Stimulated activated CD4-positive, alpha-beta T cell treated with anti-CD3 and anti-CD28 coated beads, Interleukin-15, amount 100 ng/mL, for 24 hours (primary cell): ENCODE data around the gene ABL1.

Source experiments
- DNase-seq: peaks from one replicate; pipeline ENCODE4 v3.0.0-alpha.2; 2020

The ABL1 gene

GRCh38 chr9:130872912-130873503, 38.0 kb downstream of the ABL1 start:
- no peak for DNase-seq

DNA sequence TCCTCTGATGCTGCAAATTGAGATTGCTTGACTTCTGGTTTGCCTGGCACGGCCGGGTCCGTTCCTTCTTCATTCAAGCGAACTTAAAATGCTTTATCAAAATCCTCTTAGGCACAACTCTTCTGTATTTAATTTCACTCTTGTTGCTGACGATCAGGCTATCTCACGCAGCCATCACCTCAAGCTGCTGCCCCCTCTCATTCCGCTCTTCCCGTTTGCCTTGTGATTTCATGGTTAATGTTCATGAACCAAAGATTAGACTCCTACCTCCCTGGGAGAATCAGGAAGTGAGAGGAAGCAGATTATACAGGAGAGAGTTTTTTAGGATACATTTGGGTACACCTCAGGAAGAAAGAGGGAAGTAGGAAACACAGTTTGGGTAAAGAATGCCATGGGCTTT, 38.9 kb downstream of the ABL1 start:
- no peak for DNase-seq

DNA sequence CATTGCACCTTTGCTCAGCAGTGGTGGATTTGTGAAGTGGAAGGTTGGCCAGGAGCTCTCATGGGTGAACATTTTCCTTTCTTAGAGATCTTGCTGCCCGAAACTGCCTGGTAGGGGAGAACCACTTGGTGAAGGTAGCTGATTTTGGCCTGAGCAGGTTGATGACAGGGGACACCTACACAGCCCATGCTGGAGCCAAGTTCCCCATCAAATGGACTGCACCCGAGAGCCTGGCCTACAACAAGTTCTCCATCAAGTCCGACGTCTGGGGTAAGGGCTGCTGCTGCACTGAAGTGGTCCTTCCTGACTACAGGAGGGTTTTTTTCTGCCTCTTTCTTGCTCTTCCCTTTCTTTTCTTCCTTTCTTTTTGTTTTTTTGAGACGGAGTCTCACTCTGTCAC, 39.7 kb downstream of the ABL1 start:
- no peak for DNase-seq

DNA sequence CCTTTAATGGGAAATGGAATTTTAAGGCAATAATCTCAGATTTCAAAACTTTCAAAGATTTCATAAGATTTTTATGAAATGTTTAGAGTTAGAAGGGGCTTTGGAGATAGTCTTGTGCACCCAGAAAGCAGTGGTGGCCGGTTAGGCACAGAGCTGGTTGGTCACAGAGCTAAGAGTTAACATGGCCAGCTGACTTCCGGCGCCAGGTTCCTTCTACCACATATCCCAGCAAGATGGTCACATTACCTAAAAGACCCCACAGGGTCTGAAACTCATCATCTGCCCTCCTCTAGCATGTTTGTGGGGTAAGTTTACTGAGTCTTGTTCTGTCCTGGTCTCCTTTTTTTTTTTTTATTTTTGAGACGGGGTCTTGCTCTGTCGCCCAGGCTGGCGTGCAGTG, 42.2 kb downstream of the ABL1 start:
- no peak for DNase-seq

DNA sequence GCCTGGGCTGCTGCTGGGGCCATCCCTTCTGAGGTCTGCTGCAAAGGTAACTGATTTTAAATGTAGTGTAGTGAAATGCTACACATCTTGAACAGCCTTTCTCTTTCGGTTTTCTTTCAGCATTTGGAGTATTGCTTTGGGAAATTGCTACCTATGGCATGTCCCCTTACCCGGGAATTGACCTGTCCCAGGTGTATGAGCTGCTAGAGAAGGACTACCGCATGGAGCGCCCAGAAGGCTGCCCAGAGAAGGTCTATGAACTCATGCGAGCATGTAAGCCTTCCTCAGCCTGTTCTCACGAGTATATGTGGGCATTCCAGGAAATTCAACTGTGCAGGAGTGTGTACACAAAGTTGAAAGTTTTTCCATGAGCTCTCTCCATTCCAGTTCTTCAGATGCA, 43.2 kb downstream of the ABL1 start:
- no peak for DNase-seq

DNA sequence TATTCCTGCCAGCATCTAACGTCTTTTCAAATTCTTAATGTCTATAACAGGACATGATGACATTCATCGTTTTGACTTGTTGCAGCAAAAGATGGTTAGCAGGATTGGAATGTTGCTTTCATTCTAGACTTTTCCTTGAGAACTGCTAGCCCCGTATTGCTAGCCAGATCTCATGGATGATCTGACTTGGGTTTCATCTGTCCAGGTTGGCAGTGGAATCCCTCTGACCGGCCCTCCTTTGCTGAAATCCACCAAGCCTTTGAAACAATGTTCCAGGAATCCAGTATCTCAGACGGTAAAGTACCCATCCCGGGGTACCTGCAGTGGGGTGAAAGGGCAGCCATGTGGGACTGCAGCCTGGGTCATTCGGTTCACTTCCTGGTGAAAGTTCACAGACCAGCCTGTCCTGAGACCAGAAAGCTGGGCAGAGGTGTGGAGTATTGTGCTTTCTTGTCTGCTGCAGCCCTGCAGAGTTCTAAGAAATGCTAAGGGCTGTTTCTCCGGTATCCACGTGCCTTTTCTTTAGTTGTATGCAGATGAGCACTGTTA, 44.9 kb downstream of the ABL1 start:
- no peak for DNase-seq

DNA sequence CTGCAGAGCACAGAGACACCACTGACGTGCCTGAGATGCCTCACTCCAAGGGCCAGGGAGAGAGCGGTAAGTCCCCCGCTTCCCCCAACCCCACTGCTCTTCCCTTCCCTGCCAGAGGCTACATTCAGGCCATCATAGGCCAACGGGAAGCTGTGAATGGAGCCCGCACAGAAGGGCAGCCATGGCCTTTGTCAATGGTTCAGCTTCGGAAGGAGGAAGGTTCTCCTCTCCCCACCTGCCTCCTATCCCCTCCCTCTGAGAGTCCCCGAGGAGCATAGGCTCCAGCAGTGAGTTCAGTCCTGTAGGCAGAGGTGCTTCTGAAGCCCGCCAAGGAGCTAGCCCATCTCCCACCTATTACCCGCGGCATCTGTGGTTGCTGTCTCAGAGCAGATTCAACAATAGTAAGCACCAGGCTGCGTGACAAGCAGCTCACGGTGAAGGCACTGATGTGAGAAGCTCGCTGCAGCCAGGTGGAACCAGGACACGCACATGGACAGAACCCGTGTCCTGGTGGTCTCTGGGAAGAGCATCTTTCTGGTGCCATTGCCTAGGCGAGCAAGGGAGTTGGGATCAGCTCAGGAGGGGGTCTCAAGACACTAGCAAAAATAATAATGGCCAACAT, 45.7 kb downstream of the ABL1 start:
- DNase-seq: no peak

DNA sequence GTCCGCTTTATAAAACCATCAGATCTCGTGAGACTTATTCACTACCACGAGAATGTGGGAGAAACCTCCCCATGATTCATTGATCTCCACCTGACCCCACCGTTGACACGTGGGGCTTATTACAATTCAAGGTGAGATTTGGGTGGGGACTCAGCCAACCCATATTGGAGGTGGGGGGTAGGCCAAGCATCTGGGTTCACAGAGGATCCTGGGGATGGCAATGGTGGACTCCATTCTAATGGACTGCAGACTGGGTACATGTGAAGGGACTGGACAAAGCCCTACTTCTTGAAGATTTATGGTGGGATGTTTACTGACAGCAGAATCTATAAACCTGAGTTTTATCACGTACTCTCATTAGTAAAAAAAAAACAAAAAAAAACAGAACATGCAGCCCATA, 46.5 kb downstream of the ABL1 start:
- no peak for DNase-seq

DNA sequence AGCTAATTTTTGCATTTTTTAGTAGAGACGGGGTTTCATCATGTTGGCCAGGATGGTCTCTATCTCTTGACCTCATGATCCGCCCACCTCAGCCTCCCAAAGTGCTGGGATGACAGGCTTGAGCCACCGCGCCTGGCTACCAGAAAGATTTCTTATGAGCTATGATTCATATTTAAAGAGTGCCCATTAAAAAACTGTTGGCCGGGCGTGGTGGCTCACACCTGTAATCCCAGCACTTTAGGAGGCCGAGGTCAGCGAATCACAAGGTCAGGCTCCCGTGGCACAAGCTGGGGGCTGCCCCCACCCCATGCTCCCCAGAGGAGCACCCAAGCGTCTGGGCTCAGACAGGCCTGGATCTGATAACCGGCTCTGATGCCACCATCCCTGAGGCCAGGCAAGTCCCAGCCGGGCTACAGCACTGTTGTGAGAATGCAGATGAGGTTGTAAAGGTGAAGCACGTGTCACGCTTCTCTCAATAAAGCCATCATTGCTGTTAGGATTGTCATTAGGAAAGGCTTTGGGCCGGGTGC, 47.7 kb downstream of the ABL1 start:
- no peak for DNase-seq

GRCh38 chr9:130883479-130883878, 48.4 kb downstream of the ABL1 start:
- no peak for DNase-seq

- DNase-seq: no peak
These were observed 49.1 kb downstream of the ABL1 start for GRCh38 chr9:130884111-130884531.

DNA sequence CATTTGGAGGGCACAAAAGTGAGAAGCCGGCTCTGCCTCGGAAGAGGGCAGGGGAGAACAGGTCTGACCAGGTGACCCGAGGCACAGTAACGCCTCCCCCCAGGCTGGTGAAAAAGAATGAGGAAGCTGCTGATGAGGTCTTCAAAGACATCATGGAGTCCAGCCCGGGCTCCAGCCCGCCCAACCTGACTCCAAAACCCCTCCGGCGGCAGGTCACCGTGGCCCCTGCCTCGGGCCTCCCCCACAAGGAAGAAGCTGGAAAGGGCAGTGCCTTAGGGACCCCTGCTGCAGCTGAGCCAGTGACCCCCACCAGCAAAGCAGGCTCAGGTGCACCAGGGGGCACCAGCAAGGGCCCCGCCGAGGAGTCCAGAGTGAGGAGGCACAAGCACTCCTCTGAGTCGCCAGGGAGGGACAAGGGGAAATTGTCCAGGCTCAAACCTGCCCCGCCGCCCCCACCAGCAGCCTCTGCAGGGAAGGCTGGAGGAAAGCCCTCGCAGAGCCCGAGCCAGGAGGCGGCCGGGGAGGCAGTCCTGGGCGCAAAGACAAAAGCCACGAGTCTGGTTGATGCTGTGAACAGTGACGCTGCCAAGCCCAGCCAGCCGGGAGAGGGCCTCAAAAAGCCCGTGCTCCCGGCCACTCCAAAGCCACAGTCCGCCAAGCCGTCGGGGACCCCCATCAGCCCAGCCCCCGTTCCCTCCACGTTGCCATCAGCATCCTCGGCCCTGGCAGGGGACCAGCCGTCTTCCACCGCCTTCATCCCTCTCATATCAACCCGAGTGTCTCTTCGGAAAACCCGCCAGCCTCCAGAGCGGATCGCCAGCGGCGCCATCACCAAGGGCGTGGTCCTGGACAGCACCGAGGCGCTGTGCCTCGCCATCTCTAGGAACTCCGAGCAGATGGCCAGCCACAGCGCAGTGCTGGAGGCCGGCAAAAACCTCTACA, 49.8 kb downstream of the ABL1 start:
- DNase-seq: no peak

- no peak for DNase-seq
These were observed 50.7 kb downstream of the ABL1 start for GRCh38 chr9:130885484-130886375.

GRCh38 chr9:130886981-130887380, 51.9 kb downstream of the ABL1 start:
- DNase-seq: no peak

DNA sequence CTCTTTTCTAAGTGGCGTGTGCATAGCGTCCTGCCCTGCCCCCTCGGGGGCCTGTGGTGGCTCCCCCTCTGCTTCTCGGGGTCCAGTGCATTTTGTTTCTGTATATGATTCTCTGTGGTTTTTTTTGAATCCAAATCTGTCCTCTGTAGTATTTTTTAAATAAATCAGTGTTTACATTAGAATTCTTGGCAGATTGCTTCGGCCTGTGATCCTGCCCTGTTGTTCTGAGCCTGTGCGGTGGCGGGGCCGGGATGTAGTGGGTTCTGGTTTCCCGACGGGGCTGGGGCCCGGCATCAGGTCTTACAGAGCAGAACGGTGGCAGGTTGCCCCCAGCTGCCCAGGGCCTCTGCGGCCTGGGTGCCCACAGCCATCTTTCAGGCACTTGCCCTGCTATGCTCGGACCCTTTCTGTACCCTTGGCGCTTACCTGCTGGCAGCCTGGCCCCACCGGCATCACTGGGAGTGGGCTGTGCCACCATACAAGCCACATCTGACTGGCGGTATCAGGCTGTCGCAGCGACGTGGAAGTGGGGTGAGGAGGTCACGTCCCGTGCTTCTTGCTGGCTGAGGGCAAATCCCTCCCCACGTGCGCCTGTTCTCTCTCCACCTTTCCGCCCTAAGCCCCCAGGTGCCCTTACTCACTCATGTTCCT, 52.6 kb downstream of the ABL1 start:
- DNase-seq: no peak

DNA sequence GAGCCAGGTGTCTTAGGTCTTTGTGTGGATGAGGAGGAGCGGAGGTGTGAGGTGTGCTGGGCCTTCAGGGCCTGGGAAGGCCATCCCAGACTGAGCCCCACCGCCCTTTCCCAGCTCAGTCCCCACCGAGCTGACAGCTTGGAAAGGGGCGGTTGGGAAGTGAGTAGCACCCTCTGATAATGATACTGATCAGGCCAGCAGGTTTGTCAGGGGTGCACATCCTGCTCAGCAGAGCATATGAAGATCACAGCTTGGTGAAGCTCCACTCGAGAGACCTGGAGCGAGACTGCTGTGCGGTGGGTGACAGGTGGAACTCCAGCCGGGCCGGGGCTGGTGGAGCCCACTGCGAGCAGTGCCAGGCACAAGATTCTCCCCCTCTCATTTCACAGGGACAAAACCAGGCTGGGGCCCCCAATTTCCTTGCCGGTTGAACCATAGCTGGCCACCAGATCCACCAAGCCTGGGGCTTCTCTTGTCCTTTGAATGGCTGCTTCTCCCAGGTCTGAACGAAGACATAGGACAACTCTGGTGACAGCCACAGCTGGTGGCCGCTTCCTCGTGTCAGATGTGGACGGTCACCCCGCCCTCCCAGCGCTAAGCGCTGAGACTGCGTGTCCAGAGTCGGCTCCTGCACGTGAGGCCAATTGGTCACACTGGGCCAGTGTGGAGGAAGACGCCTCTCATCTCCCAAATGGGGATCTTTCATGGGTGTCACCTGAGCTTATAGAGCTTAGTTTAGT, 53.3 kb downstream of the ABL1 start:
- DNase-seq: no peak

- no peak for DNase-seq
These were observed 55.1 kb downstream of the ABL1 start for GRCh38 chr9:130890124-130890523.

DNA sequence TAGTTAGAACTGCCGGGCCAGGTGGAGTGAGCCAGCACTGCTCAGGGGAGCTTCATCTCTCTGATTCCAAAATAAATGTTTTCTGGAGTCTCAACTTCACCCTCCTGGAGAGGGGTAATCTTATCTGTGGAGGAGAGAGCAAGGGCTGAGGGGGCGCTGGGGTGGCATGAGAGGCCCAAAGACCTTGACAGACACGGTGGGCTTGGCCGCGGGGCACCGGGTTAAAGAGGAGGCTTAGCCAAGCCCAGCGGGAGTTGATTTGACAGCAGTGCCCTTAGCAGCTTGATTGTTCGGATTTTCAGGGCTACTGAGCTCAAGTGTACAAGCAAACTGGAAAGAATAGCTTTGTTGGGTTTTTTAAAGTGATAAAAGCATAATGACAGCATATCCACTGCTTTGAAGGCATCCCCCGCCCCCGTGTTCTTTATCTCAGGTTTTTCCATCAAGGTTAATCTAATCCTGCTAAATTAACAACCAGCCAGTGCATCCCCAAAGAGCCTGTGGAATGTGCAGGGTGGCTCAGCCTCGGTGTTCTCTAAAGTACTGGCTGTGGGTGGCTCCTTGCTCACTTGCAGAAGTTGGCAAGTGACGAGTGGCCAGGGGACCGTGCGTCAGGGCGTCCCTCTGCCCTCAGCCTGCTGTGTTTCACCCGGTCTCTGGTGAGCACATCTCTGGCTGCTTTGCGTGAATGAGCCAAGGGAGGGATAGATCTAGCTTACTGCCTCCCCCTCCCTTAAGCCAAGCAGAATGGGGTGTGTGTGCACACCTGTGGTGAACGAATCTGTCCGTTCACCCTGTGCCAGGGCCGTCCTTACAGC, 56.0 kb downstream of the ABL1 start:
- no peak for DNase-seq

- DNase-seq: no peak
These were observed 56.8 kb downstream of the ABL1 start for GRCh38 chr9:130891688-130892476.
